HL-60/S4 treated with phorbol 12-myristate 13-acetate at 8.2 ng/mL for 4 days and 3 days (cell line): ENCODE measurements around the gene CYB5A.
"Not testable (repeated sequence)": the region's sequence is repeated elsewhere in the genome, so short reads cannot be mapped to it uniquely, and the experiment has no call there.

Experiments
- in situ Hi-C: fragments of 300-500 bp; cut with MboI; formaldehyde crosslinking; loops from 2 replicates; pipeline ENCODE4 v1.15.0; 2022; ENCODE audit warnings: low sequenced_read_pairs

The CYB5A gene

GRCh38 chr18:74291771-74292540 is at the start of gene CYB5A:
TSS of gene CYB5A (minus strand) at chr18:74291963. CDS start at chr18:74291875, 88 bp downstream.
- in situ Hi-C loops, result loop anchor here (25.0 kb wide), 1 partner anchor 95 kb away; no protein-coding TSS in a partner anchor

GRCh38 chr18:74337912-74338309 is 46.1 kb upstream of the CYB5A start:
- in situ Hi-C loops, result no loop called here

DNA sequence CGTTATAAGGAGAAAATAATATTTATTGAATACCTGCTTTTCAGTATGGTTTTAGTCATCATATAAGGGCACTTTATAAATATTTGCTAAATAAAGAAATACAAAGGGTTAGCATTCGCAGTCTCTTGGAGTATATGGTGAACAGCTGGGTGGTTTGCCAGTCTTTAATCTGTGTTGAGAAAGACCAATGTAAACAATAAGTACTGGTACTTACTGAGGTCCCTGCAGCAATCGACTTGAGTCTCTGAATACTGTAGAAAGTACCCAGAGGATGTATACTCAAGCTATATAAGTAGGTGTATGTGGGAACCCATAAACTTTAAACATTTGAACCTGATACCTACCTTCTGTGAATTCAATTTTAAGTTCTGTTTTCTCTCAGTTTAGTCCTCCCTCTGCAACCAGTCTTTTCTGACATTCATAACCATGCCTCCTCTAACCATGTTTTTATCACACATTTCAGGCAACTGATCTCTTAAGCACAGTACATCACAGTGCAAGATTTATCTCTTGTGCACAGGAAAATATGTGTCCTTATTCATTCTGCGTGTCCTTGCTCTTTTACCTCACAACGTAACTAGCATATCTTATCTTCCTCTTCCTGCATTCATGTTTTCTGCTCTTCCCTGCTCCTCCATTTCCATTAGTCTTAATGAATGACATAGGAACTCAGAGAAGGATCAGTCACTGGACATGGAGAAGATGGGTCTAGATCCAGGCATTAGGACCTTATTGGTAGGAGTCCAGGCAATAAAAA is 45.6 kb upstream of the CYB5A start:
- in situ Hi-C loops, result no loop called here

- in situ Hi-C loops, result no loop called here
Measured at GRCh38 chr18:74336656-74337055, 44.9 kb upstream of the CYB5A start.

GRCh38 chr18:74334242-74334893 is 42.6 kb upstream of the CYB5A start:
- in situ Hi-C loops, result no loop called here

GRCh38 chr18:74333091-74333490 is 41.3 kb upstream of the CYB5A start:
- in situ Hi-C loops, result no loop called here

- in situ Hi-C loops, result no loop called here
Measured at GRCh38 chr18:74331404-74331803, 39.6 kb upstream of the CYB5A start.

GRCh38 chr18:74329688-74330205 is 38.0 kb upstream of the CYB5A start:
- in situ Hi-C loops, result no loop called here

DNA sequence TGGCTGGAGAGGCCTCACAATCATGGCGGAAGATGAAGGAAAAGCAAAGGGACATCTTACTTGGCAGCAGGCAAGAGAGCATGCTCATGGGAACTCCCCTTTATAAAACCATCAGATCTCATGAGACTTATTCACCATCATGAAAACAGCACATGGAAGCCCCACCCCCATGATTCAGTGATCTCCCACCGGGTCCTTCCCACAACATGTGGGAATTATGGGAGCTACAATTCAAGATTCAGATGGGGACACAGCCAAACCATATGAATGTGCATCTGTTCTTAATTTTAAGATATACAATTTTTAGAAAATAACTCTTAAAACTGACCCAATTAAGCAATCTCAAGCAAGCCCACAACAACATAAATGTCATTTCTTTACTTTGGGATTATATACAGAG is 36.4 kb upstream of the CYB5A start:
- in situ Hi-C loops, result no loop called here

- in situ Hi-C loops, result not testable (repeated sequence)
Measured at GRCh38 chr18:74326791-74327190, 35.0 kb upstream of the CYB5A start.

DNA sequence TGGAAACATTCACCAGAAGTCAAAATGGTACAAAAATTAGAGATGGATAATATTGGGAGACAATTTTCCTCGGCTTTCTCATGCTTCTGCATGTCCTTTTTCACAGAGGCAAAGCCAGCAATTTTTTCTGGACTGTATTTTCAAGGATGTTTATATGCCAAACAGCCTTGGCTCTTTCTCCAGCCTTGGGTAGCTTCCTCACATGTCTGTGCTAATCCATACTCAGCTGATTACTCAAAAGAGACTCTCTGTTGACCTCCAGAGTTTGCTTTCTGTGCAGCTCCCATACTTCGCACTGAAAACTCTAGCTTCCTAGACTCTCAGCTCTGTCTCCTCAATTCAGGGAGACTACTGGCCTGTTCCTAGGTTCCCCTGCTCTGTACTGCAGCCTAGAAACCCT is 34.5 kb upstream of the CYB5A start:
- in situ Hi-C loops, result no loop called here

- in situ Hi-C loops, result no loop called here
Measured at GRCh38 chr18:74316257-74317170, 24.8 kb upstream of the CYB5A start.

DNA sequence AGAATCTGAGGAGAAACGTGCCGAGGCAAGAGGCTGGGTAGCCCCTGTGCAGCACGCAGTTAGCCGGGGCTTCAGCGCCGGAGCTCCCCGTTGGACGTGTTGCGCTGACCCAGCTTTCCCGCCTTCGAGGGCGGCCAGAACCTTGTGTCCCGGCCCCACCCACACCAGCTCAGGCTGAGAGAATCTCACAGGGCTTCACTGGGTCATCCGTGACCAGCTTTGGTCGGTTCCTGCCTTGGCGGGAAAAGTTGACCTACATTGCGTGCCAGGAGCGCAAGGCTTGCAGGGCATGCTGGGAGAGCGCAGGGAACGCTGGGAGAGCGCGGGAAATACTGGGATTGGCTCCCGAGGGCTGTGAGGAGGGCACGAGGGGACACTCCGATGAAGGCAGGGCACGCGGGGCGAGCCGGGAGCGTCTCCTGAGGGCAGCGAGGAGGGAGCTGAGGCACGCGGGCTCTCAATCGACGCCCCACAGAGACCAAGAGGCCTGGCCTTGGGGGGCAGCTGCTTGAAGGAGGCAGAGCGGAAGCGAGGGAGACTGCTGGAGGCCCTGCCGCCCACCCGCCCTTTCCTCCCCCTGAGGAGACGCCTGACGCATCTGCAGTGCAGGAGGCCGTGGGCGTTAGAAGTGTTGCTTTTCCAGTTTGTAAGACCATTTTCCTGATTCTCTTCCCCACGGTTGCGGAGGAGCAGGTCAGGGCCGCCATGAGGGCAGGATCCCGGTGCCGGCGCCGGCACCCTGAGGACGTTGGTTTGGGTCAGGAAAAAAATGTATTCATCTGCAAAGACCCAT is 23.9 kb upstream of the CYB5A start, which contains the start of gene C18orf63:
C18orf63 (plus strand) TSS at position 376 of the 793 bp plus-strand sequence. CDS start 2,027 bp downstream, outside the sequence.
- in situ Hi-C loops, result no loop called here

- in situ Hi-C loops, result no loop called here
Measured at GRCh38 chr18:74314759-74315463, 23.1 kb upstream of the CYB5A start.

- in situ Hi-C loops, result no loop called here
Measured at GRCh38 chr18:74311000-74311399, 19.2 kb upstream of the CYB5A start.

DNA sequence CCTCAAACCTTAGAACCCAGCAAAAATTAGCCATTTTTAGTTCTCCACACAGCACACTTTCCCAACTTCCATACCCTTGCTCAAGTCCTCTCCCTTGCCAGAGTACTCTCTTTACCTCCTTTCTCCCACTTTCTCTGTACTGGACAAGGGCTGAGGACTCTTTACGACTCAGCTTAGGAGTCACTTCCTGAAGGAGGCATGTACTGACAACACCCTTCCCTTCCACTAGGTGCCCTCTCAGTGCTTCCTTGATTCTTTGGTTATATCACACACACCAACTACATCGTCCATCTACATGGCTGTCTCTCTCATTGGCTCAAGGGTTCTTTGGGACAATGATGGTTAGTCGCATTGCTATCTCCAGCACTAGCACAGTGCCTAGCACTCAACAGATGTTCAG is 18.6 kb upstream of the CYB5A start:
- in situ Hi-C loops, result no loop called here

DNA sequence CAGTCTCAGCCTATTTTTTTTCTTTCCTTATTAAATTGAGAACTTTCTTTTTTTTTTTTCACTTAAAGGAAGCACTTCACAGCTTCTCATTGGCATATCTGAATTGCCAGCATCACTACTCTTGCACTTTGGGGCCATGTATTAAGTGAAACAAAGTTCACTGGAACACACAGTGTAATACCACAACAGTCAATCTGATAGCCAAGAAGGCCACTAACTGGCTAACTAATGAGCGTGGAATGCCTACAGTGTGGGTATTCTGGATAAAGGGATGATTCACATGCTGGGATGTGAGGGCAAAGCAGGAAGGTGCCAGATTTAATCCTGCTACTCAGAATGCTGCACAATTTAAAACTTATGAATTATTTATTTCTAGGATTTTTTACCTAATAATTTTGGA is 12.2 kb upstream of the CYB5A start:
- in situ Hi-C loops, result no loop called here

DNA sequence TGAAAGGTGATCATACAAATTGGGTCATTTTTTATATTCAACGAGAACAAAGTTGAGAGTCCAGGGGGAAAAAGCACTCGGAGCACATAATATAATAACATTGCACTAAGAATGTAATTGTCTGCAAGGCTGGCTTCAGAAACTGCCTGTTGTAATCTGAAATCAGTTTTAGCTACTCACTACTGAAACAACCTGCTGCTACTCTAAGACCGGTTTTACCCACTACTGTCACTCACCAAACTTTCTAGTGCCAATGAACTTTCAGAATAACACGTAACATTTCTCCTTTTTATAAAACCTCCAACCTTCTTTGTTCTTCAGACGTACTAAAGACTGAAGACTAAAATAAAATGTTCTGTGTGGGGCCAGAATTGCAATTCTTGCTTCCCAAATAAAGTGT is 11.5 kb upstream of the CYB5A start:
- in situ Hi-C loops, result no loop called here

DNA sequence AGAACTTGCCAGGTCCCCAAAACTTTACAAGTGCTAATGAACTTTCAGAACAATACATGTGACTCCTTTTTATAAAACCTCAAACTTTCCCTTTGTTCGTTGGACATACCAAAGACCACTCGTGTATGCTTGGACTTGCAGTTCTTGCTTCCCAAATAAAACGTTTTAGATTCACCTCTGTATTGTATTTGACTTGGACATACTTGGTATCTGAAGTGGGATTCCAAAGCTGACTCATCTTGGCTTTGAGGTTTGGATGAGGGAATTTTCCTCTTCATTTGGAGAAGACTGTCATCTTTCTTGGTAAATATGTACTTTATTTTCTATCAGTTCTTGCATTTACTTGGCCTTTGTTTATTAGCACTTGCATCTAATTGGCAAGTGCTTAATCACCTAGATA is 8.0 kb upstream of the CYB5A start:
- in situ Hi-C loops, result loop anchor here (25.0 kb wide), 1 partner anchor 88 kb away; no protein-coding TSS in a partner anchor
